NCI-H82 (cell line): Measurements from ENCODE around the gene DENND2D.

Experiments used
- DNase-seq: peaks from one replicate; lab custom pipeline; 2025; lab: John Stamatoyannopoulos, UW

Gene DENND2D

DNA sequence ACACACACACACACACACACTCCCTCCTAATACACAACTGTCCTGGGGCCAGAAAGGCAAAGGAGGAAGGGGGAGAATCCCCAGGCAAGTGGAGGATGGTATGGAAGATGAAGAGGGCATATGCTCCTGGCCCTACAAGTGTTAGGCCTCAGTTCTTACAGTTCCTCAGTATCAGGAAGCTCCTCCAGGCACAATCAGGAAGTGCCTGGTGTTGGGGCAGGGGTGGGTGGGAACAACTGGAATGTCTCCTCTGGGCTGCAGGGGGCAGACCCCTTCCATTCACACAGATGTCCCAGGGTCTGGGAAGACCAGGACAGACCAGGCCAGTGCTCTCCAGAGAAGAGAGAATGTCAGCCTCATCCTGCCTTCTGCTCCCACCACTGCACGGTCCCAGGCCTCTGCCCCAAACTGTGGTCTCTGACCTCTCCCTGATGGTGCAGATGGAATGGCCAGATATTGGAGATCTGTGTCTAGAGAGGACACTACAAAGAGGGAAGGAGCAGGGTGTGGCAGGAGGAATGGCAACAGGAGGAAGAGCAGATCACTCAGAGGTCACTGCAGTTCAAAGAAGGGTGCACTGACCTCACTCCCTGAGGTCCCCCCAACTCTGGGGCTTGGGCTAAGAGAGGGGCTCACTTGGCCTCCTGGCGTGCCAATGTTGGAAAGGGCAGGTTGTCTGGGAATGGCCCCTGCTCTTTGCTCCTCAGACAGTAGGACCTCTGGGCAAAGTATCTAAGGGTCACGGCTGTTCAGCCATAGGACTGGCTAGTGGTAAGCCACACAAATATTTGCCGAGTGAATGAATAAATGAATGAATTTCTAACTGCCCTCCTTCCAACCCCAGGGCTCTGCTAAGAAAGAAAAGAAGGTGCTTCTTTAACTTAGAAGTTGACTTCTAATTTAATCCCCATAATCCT, 2.5 kb upstream of the DENND2D start:
- DNase-seq, result peak; percentile 28

DNA sequence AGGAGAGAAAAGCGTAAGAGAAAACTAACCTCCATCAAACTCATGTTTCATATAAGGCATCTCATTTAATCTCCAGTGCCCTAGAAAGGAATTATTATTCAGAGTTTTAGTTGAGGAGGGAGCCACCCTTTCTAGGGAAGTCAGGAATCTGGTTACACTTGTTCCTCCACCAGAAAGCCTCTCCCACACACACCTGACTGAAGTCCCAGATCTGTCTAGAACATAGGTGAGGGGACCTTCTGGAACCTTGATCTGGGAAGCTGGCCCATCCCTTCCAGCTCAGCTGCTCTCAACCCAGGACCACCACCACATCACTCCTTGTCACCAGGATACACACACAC, 1.9 kb upstream of the DENND2D start:
- DNase-seq, result no peak

DNA sequence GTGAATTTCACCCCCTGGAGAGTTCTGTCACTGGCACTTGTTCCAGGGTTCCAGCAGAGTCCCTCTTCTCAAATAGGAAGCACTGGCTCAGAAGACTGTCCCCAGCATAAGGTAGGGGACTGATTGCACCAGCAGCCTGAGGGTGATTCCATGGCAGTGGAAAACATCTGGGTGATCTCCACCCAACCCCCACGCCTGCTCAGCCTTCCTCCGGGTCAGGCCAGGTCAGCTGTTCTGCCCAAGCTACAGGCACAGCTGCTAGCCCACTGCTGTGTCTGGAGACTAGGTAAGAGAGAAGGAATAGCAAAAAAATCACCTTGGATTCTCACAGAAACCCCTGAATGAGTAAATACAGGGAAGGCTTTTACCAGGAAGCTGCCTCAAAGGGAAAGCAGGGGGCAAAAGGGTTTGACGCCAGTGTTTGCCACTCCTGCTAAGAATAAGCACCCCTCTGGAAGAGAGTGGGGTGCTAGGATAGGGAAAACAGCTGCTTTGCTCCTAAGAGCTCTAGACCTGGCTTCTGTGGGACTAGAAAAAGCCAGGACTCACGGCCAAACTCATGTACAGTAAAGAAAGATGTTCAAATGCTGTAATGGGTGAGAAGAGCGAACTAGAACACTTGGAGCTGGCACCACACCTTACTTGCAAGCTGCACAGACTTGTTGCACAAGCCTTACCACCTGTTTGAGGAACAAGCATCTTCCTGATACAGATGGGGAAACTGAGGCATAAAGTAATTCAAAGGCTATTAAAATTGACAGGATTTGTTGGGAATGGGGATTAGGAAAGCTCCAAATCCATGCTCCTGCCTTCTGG, 1.0 kb upstream of the DENND2D start:
- peak; percentile 26 for DNase-seq

DNA sequence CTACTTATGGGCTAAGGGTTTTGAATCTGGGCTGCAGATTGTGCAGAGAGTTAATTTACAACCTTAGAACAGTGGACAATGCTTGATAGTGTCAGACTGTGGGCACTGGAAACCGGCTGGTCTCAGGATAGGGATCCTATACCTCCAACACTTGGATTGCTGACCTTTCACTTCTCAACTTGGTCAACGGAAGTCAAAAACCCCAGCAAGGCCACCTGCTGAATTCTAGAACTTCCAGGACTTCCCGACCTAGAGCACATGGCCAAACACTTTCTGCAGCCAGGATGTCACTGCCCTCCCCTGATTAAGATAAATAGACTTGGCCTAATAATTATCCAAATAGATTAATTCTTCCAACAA, 336 bp upstream of the DENND2D start:
- no peak for DNase-seq

DNA sequence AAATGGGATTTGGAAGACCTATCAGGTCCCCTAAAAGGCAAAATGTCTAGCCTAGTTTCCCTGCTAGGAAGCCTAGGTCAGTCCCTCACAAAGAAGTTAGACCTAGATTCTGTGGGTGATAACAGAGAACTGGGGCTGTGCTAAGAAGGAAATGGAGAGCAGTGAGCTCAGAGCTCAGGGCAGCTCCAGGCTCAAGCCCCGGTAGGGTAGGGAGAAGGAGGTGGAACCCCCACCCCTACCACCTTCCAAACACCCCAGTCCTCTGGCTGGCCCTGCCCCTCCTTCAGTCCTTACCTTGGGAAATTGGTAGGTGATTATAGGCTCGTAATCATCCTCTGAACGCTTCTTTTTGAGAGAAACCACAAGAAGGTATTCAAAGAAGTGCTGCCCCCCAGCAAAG, 1.1 kb downstream of the DENND2D start:
- no peak for DNase-seq

DNA sequence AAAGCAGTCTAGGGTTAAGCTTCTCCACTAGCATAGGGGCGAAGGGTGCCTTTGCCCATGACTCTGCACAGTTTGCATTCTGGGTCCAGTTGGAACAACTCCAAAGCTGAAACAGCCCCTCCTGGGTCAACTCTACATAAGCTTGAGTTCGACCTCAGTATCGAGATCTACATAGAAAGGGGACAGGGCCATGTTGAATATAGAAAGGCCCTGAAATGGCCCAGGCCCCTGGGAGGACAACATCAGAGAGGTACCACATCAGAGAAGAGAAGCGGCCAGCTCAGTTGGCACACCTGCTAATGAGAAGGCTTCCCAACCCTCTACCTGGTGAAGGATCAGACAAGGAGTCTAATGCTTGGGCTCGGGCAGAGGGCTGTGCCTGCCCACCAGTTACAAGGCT, 1.6 kb downstream of the DENND2D start:
- DNase-seq, result no peak

DNA sequence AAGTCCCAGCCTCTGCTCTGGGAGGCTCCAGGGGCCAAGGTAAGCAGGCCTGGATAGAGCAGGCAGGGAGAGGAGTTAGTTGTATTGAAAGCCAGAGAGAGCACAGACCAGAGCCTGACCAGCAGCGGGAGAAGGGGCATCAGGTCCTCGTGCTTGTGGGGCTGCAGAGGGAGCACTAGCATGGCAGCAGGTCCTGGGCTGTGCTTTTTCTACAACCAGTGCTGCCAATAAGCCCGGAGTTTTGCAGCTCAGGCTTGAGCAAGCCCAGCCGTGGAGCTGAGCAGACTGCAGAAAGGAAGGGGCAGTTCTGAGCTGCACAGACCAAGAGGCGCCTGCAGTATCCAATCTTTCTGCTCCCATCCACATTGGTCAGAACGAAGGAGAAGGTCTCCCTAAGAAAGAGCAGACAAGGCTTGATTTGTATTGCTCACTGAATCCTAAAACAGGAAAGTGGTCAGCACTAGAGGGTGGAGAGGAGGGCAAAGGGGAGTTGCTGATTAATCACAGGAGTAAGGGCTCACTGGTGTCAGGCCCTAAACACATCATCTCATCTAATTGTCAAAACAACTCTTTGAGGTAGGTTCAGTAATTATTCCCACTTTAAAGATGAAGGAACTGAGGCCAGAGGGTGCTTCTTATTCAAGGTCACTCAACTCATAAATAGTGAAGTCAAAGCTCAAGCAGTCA, 2.7 kb downstream of the DENND2D start:
- DNase-seq, result peak; percentile 28

DNA sequence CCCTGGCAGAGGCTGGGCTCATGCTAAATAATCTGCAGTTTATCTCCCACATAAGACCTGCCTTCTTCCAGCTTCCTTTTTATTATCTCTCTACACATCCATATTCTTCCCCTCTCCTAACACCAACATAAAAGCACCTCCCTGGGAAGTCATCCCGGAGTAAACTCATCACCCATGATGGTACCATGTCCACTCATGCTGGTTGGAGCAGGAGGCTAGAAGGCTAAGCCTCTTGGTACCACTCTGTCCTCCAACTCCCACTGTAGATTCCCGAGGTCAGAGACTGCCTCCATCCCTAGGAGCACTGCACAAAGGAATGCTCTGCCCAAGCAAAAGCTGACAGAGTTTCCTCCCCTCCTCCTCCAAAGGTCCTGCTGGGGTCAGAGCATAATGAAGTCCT, 4.2 kb downstream of the DENND2D start:
- DNase-seq, result no peak

DNA sequence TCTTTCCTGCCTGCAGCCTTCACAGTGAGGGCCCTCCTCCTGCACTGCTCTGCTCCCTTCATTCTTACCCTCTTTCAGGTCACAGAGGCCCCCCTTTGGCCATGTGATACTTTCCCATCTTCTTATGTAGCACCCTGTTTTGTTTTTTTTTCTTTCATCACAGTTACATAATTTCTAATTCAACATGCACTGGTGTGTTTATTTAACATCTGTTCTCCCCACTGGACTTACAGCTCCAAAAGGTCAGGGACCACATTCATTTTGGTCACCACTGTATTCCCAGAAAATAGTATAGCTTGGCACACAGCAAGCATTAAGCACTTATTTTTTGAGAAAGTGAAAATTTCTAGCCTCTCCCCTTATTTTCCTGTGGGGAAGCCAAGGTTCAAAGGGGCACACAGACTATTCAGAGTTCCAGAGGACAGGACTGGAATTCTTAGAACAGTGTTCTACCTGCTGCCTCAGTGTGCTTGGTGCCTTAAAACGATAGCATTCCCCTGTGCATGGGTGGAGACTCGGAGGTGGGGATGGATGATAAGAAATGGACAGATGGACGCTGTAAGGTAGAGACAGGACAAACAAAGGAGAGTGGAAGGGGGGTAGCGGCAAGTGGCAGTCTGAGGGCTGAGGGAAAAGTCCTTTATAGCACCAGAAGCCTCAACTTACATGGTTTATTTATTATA, 5.3 kb downstream of the DENND2D start:
- no peak for DNase-seq

DNA sequence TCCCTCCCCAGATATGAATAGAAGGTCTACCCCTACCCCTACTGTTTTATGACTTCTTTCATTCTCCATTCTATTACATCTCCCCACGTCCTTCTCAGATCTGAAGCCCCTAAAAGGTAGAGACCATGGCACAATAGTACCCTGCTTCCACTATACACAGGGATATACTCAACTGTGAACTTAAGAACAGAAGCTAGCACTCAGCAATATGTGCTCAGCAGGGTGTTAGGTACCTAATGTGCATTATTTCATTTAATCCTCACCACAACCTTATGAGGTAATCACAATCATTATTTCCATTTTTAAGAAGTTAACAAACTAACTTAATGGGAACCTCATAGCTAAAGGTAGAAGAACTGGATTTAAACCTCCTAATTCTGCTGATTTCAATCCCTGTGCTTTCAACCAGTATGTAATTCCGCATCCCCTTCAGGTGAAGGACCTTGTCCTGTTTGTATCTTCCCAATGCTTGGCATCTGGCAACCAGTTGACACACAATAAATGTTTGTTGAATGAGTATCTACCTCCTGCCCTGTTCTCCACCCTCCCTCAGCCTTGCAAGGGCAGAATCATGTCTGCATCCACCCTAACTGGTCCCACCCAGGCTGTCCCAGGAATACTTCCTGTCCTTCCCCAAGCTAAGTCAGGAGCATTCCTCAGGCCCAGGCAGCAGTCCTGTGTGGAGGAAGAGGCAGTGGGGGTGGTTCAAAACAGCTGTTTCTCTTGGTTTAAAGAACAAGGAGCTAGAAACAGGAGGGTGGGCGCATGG, 6.5 kb downstream of the DENND2D start:
- no peak for DNase-seq

DNA sequence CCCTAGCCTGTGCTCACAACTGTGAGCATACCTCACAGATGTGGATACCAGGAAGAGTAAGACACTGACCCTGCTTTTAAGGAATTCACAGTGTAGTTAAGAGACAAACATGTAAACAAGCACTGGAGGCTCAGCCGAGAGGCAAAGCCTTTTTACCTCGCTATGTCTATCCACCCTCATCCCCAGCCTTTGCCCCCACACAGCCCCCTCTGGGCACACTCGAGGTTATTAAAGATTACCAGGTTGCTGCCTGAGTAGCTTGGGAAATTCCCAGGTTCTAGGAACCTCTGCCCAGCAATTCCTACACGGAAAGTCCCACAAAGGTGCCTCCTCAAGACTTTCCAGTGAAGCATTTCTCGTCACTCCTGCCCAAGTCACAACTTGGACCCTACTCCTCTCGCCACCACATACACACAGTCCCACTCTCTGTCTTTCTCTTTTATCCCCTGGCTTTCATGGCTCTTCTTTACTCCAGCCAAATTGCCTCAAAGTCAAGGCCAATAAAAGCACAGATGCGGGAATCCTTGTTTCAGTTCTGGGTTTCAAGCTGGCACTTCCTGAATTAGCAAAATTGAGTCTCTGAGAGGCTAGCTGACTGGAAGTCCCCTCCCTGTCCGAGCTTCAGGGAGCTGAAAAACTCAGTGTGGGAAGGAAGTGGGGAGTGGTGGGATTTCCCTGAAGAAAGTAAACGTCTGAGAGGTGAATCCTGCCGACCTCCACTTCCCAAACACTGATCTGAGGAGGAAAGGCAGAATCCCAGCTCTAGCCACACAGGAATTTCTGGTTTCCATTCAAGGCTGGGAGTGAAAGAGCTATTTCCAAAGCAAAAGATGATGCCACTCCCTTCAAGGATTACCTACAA, 7.6 kb downstream of the DENND2D start:
- DNase-seq, result no peak

DNA sequence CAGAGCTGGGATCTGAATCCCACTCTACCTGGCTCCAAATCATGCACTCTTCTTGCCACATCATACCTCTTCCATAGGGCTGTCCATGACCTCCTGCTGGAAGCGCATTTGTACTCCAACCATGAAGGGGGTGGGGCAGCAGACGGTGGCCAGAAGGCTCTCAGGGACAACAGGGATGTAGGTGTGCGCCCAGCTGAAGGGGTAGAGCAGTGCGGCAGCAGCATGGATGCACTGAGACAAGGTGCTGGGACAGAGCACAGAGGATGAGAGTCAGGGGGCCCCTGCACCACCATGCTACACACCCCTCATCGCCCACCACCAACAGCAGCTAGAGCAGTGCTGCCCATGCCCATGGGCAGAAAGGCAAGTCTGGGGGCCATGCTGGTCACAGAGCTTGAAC, 8.4 kb downstream of the DENND2D start:
- DNase-seq, result no peak

DNA sequence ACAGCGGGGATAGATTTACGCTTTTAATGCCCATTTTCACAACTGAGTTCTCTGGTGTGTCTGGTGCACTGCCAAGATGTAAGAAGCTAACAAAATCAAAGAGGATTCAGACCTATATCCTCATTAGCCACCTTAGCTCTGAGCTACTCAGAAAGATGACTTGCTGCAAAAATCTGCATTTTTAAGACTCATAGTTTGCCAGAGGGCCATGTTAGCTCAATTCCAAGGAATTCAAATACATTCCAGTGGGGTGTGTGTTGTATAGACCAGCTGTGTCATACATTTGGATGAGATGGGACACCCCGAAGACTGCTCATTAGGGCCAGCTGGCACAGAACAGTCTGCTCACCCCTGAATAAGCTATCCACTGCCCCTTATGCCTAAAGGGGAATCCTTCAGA, 8.9 kb downstream of the DENND2D start:
- DNase-seq, result no peak

DNA sequence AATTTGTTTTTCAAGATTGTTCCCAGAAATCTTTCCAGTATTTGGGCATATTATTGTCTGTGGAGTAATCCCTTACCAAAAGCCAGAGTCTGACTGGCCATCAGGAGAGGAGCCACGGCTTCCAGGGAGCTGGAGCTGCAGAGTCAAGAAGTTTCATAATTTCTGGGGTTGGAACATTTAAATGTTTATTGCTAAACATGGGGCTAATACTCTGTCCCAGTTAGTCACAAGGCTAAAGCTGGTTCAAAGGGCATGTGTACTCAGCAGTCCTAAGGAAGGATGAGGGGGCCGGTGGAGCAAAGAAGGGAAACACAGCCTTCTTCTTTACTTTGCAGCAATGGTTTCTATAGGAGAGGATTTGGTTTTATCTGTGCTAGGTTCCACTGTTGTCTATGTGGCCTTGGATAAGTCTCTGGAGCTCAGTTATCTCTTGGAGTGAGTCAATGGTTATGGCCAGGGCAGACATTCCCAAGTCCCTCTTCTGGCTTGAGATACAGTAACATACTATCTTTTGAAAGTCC, 9.5 kb downstream of the DENND2D start:
- DNase-seq, result no peak

DNA sequence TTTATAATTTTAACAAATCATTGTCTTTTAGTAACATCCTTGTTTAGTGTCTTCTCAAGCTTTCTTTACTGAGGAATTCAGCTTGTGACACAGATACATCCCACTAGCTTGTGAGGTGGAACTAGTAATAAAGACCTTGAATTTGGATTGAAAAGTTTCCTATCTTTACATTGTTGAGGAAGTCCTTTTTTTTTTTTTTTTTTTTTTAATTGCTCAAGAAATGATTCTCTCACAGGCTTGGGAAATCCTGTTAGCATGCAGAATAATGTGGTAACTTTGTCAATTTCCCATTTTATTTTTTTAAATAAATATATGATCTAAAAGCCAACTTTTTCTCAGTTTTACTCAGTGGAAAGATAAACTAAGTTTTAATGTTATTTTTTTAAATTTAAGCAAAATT, 15.8 kb downstream of the DENND2D start:
- DNase-seq, result no peak

DNA sequence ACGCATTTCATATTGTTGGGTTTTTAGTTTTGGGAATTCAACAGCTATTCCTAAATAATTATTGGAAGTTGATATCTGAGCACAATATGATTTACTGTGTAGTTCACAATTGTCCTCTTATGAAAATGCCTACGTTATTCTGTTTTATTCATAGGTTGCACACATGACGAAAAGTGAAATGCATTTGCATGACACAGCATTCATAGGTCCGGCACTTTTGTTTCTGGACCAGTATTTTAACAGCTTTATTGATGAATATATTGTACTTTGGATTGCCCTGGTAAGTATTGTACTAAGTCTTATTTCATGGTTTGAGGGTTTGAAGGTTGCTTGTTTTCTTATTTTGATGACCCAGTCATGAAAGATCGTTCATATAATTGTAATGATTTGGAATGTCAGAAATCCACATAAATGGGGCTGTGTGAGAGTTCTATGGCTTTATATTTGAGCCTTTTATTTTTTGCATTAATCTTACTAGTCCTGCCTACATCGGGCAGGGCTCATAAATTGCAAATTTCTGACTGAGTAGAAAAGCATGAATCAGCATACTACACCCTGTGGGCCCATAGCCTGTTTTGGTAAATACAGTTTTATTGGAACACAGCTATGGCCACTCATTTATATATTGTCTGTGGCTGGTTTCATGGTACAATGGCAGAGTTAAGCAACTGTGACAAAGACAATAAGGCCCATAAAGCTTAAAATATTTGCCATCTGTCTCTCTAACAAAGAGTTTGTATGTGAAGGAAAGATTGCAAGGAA, 17.0 kb downstream of the DENND2D start:
- no peak for DNase-seq

DNA sequence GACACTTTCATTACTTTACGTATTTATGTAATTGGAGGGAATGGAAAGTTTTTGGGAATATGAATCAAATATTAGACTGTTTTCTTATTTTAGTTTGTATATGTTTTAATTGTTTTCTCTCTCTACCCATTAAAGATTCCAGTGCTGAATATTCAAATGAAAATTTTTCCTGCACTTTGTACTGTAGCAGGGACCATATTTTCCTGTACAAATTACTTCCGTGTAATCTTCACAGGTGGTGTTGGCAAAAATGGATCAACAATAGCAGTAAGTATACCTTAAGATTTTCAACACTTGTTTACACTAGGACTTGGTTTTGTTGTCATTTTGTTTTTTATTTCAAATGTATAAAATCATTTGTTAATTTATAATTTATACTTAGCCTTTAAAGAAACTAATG, 18.4 kb downstream of the DENND2D start:
- DNase-seq, result no peak

DNA sequence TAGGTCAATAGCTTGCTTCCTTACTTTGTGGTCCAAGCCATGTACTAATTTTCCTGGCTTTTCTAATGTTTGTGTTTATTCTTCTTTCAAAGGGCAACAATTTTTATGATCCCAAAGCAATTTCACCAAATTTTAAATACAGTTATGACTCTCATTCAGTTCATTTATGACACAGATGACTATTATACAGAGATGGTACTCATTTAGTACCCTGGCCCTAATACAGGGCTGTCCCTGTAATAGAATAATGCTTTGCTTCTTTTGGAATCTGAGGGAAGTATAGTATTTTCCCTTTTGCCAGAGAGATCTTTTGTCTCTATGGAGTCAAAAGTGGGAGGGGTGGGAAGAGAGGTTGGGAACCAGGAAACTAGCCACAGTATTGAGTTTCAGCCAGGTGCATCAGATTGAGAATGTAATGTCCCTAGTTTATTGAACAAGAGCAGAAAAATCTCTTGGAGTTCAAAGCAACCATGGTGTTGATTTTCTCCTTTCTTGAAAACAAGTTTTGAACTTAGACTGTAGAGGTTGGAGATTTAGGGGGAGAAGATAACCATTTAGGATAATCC, 20.4 kb downstream of the DENND2D start:
- no peak for DNase-seq

DNA sequence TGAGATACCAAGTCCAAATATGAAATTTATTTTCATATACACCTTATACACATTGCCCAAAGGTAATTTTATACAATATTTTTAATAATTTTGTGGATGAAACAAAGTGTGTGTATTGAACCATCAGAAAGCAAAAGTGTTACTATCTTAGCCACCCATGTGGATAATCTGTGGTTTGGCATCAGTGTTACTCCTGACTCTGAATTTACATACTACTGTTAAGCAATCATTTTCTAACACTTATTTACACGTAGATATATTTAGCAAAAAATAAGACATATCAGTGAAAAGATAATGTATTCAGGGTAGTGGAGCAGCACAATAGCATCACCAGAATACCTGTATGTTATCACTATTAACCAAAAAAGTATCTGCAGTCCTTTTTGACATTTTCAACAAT, 23.8 kb downstream of the DENND2D start:
- no peak for DNase-seq
